Spleen (tissue), 7 donors: ENCODE measurements around the gene SOSTDC1.

ENCODE experiments used
- CTCF ChIP-seq, 11 experiments: fragments of 200-600 bp in 7 of 11; fragments of 450-650 bp in 4 of 11; sonication (generic) in 4 of 11; IDR thresholded peaks in 8 of 11; conservative IDR thresholded peaks in 3 of 11; 1 replicate in 7 of 11; 2 replicates in 4 of 11; pipeline versions ENCODE4 v1.4.0 to v1.8.0; 2016 to 2021; ENCODE audit warnings: antibody characterized with exemption in 11 of 11, inconsistent platforms in 4 of 11, mild to moderate bottlenecking in 1 of 11
- POLR2AphosphoS5 ChIP-seq, 3 donors: sonication (generic); formaldehyde crosslinking; IDR thresholded peaks; one replicate each; pipeline ENCODE4 v1.5.1; 2017; ENCODE audit warnings: antibody characterized with exemption in 3 of 3
- donor health status: DM: no; HTN: no; CAD: no; lungs with moderate emphysema.
- donor health status: DM: no; HTN: no; CAD: no.
- donor health status: DM: no; HTN: no; CAD: no.

- TF ChIP-seq CTCF (IDR thresholded peaks at IDR 0.05 in 8 of 11, conservative IDR thresholded peaks at IDR 0.05 in 3 of 11), result no peak
- TF ChIP-seq POLR2AphosphoS5 (IDR thresholded peaks at IDR 0.05), result no peak
Observed at GRCh38 chr7:16479591-16479990, 14.1 kb upstream of the SOSTDC1 start.
